Smooth muscle cell (in vitro differentiated cells): ENCODE measurements around the gene CCL8. TPM values are rescaled to one million over a fixed set of nuclear protein-coding genes. Genes with fewer than 3 reads are reported as not detected.

Experiments used
- DNase-seq: peaks from one replicate; lab custom pipeline; 2025; ENCODE audit not compliant: unreplicated experiment; lab: John Stamatoyannopoulos, UW
- H2AFZ ChIP-seq: fragments of 200-600 bp; sonication (generic); 2 replicates; pipeline ENCODE4 v1.6.0; 2016; ENCODE audit warnings: antibody characterized with exemption, low read depth, mild to moderate bottlenecking
- H3F3A ChIP-seq: fragments of 200-600 bp; sonication (generic); 2 replicates; pipeline ENCODE4 v1.6.0; 2017; ENCODE audit warnings: antibody characterized with exemption, low read depth
- H3K27ac ChIP-seq: fragments of 200-600 bp; sonication (generic); 2 replicates; pipeline ENCODE4 v1.5.1; 2016; ENCODE audit warnings: low read depth, mild to moderate bottlenecking
- H3K27me3 ChIP-seq: fragments of 200-600 bp; sonication (generic); 2 replicates; pipeline ENCODE4 v1.6.1; 2016; ENCODE audit warnings: low read depth, mild to moderate bottlenecking
- H3K36me3 ChIP-seq: fragments of 200-600 bp; sonication (generic); 2 replicates; pipeline ENCODE4 v1.5.1; 2016; ENCODE audit warnings: low read depth
- H3K4me1 ChIP-seq: fragments of 200-600 bp; sonication (generic); 2 replicates; pipeline ENCODE4 v1.5.1; 2016; ENCODE audit warnings: low read depth
- H3K4me2 ChIP-seq: fragments of 200-600 bp; sonication (generic); 2 replicates; pipeline ENCODE4 v1.6.0; 2016; ENCODE audit warnings: mild to moderate bottlenecking
- H3K4me3 ChIP-seq: fragments of 200-600 bp; sonication (generic); 2 replicates; pipeline ENCODE4 v1.5.1; 2016; ENCODE audit warnings: mild to moderate bottlenecking
- H3K79me2 ChIP-seq: fragments of 200-600 bp; sonication (generic); 2 replicates; pipeline ENCODE4 v1.6.0; 2016; ENCODE audit warnings: low read depth, mild to moderate bottlenecking
- H3K9ac ChIP-seq: fragments of 200-600 bp; sonication (generic); 2 replicates; pipeline ENCODE4 v1.6.0; 2016; ENCODE audit warnings: low read depth
- H3K9me3 ChIP-seq: fragments of 200-600 bp; sonication (generic); replicated peaks from 2 replicates; pipeline ENCODE4 v1.5.1; 2016; ENCODE audit warnings: low read depth
- H4K20me1 ChIP-seq: fragments of 200-600 bp; sonication (generic); 2 replicates; pipeline ENCODE4 v1.6.0; 2016; ENCODE audit warnings: low read depth
- CTCF ChIP-seq: fragments of 200-600 bp; sonication (generic); IDR thresholded peaks from 2 replicates; pipeline ENCODE4 v1.5.1; 2017; ENCODE audit warnings: borderline replicate concordance, mild to moderate bottlenecking, antibody characterized with exemption; ENCODE audit not compliant: insufficient read depth, poor library complexity, severe bottlenecking
- WGBS: methylation state at CpG from one replicate; pipeline ENCODE4 v1.1.7; 2016; ENCODE audit warnings: low lambda C conversion rate; 5-methylcytosine and 5-hydroxymethylcytosine counted together
- polyA plus RNA-seq: library from polyadenylated mRNA; unstranded; fragments of >200 nt; fragmentation: Nextera tagmentation; extraction: Ambion mirVana; gene quantifications from 2 replicates; pipeline ENCODE4 v1.2.1, GENCODE V29; 2016
- total RNA-seq: library from RNA; depleted of rRNA; stranded (reverse); fragments of >200 nt; gene quantifications from 2 replicates; pipeline ENCODE4 v1.2.3, GENCODE V29; 2014

The CCL8 gene
- total and polyA plus RNA-seq, 2 experiments from 2014 or later, result not detected

GRCh38 chr17:34337701-34338100 lies 18.5 kb downstream of the CCL8 start:
- Histone ChIP-seq H4K20me1 (no peaks in the 10 kb centered on the region), H3K27ac (no peak overlapping the region), H3K4me1 (no peaks in the 10 kb centered on the region), H3K4me3 (no peak overlapping the region), H3K4me2 (no peak overlapping the region), H3K9ac (no peak overlapping the region), H3K9me3 (no peaks in the 10 kb centered on the region), H3F3A (no peaks in the 10 kb centered on the region), H3K79me2 (no peaks in the 10 kb centered on the region), H3K36me3 (no peaks in the 10 kb centered on the region), H3K27me3 (no peaks in the 10 kb centered on the region), H2AFZ (no peak overlapping the region)
- WGBS, result 78% methylated on average over 1 of the region's 1 CpG
- no peak for TF ChIP-seq CTCF
- DNase-seq, result no peak

GRCh38 chr17:34339138-34339770 lies 20.0 kb downstream of the CCL8 start:
- Histone ChIP-seq H3K4me2 (no peak overlapping the region), H3K9ac (no peak overlapping the region), H3K79me2 (no peaks in the 10 kb centered on the region), H3F3A (no peaks in the 10 kb centered on the region), H3K36me3 (no peaks in the 10 kb centered on the region), H3K4me1 (no peaks in the 10 kb centered on the region), H2AFZ (no peak overlapping the region), H4K20me1 (no peaks in the 10 kb centered on the region), H3K27me3 (no peaks in the 10 kb centered on the region), H3K4me3 (no peak overlapping the region), H3K9me3 (no peaks in the 10 kb centered on the region), H3K27ac (no peak overlapping the region)
- no peak for TF ChIP-seq CTCF
- DNase-seq, result no peak
- WGBS, result 97% methylated on average over 3 of the region's 3 CpGs

GRCh38 chr17:34341916-34342315 lies 22.7 kb downstream of the CCL8 start:
- Histone ChIP-seq H4K20me1 (no peaks in the 10 kb centered on the region), H3K27me3 (no peaks in the 10 kb centered on the region), H3K4me1 (no peaks in the 10 kb centered on the region), H3K9me3 (no peaks in the 10 kb centered on the region), H3K36me3 (no peaks in the 10 kb centered on the region), H3K79me2 (no peaks in the 10 kb centered on the region), H3K4me3 (no peak overlapping the region), H3K9ac (no peak overlapping the region), H2AFZ (no peak overlapping the region), H3F3A (no peaks in the 10 kb centered on the region), H3K4me2 (no peak overlapping the region), H3K27ac (no peak overlapping the region)
- WGBS, result 84% methylated on average over 2 of the region's 2 CpGs
- TF ChIP-seq CTCF, result no peak
- DNase-seq, result no peak

GRCh38 chr17:34347063-34347462 lies 27.8 kb downstream of the CCL8 start:
- Histone ChIP-seq H3K4me2 (no peak overlapping the region), H3K27ac (no peak overlapping the region), H3K9ac (no peak overlapping the region), H2AFZ (no peak overlapping the region), H4K20me1 (no peaks in the 10 kb centered on the region), H3K79me2 (no peaks in the 10 kb centered on the region), H3F3A (no peaks in the 10 kb centered on the region), H3K36me3 (no peaks in the 10 kb centered on the region), H3K27me3 (no peaks in the 10 kb centered on the region), H3K4me1 (no peaks in the 10 kb centered on the region), H3K4me3 (no peak overlapping the region), H3K9me3 (no peaks in the 10 kb centered on the region)
- no peak for TF ChIP-seq CTCF
- DNase-seq, result no peak
- WGBS, result 81% methylated on average over 4 of the region's 4 CpGs
